ENCODE results near the gene JARID2.

DNA sequence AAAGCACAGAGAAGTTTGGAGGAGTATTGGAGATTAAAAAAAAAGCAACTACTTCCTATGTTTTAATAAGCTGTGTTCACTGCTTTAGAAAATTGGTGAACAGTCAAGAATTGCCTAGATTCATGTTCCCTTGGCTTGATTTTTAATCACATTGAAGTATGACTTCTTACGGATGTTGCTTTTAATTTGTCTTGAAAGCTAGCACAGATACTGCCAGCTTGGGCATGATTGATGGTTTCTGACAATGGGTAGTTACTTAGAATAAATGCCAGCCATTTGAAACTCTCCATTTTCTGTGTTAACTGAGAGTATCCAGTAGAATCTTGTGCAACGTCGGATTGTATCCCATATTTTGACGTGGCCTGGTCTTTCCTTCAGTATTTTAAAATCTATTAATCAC lies 239.0 kb downstream of the JARID2 start:
- TF ChIP-seq, protein P1, sequence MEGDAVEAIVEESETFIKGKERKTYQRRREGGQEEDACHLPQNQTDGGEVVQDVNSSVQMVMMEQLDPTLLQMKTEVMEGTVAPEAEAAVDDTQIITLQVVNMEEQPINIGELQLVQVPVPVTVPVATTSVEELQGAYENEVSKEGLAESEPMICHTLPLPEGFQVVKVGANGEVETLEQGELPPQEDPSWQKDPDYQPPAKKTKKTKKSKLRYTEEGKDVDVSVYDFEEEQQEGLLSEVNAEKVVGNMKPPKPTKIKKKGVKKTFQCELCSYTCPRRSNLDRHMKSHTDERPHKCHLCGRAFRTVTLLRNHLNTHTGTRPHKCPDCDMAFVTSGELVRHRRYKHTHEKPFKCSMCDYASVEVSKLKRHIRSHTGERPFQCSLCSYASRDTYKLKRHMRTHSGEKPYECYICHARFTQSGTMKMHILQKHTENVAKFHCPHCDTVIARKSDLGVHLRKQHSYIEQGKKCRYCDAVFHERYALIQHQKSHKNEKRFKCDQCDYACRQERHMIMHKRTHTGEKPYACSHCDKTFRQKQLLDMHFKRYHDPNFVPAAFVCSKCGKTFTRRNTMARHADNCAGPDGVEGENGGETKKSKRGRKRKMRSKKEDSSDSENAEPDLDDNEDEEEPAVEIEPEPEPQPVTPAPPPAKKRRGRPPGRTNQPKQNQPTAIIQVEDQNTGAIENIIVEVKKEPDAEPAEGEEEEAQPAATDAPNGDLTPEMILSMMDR (IDR thresholded peaks at IDR 0.05), result no peak
- no peak for TF ChIP-seq POLR2A (IDR thresholded peaks at IDR 0.05)

Measured in breast epithelium (tissue), 3 donors.